Tibial nerve (tissue), 3 donors: ENCODE measurements around the gene DHRS7C.

Experiments used
- CTCF ChIP-seq, 5 experiments: fragments of 200-600 bp in 3 of 5; fragments of 450-650 bp in 2 of 5; sonication (generic) in 3 of 5; IDR thresholded peaks; one replicate each; pipeline ENCODE4 v1.5.1; 2016 to 2019; ENCODE audit warnings: antibody characterized with exemption in 5 of 5, mild to moderate bottlenecking in 3 of 5, moderate library complexity in 2 of 5
- POLR2A ChIP-seq, 2 donors: fragments of 450-650 bp; IDR thresholded peaks; one replicate each; pipeline ENCODE4 v1.6.1; 2017; ENCODE audit warnings: antibody characterized with exemption in 2 of 2, mild to moderate bottlenecking in 2 of 2, moderate library complexity in 2 of 2

- no peak for TF ChIP-seq CTCF (IDR thresholded peaks at IDR 0.05)
- no peak for TF ChIP-seq POLR2A (IDR thresholded peaks at IDR 0.05)
Observed at GRCh38 chr17:9783050-9783449, 8.3 kb downstream of the DHRS7C start.
